HG03175 (cell line): Measurements from ENCODE around the gene CDC14B.
A peak's percentile ranks its signal among the peaks of the same experiment; 100 is the strongest.

Source experiments
- ATAC-seq: cut with Tn5 transposase; IDR thresholded peaks from one replicate; pipeline ENCODE4 v1.9.1; 2021; ENCODE audit warnings: mild to moderate bottlenecking, moderate library complexity; ENCODE audit not compliant: unreplicated experiment

CDC14B gene

DNA sequence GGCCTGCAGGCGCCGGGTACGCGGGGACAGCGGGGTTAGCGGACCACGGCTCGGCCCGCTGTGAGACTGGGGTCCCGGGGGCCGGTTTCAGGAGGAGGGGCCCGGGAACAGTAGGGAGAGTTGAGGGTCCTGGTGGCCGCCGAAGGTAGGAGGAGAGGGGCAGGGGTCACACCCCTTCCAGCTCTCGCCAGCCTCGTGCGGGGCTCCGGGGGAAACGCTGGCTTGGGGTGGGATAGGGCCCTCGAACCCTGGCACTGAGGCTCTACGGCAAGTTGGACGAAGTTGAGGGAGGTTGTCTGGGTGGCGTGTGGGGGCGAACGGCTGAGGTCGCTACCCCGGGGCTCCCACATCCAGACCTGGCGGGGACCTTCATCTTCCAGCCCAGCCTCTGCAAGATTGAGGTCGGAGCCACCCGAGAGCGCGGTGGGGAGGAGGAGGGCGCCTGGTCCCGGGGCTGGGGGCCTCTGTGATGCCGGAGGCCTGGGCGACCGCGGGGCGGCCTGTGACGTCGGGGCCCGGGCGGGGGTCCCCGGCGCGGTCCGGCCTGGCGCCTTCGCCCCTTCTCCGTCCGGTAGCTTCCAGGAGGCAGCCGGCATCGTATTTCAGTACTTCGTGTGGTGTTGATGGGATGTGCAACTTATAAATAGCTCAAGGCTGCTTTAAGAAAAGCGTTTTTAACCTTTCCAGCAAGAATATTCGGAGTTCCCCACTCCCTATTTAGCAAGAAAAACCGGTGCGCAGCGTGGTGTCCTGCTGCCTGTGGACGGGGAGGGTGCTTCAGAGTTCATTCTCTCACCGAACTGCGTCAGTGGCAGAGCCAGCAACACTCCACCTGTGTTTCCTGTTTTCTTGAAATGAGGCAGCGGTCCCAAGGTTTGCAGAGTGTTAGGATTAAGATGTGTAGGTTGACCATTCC lies 168.8 kb downstream of the CDC14B start:
- peak; percentile 4 for ATAC-seq
